ENCODE data around the gene CHN1. TPM values are rescaled to one million over a fixed set of nuclear protein-coding genes. Genes with fewer than 3 reads are reported as not detected.

The CHN1 gene
- polyA plus RNA-seq, 1 donor (not counting 4 experiments of a cell fraction or from before 2014, with no cell fraction given) = 2.3 TPM

DNA sequence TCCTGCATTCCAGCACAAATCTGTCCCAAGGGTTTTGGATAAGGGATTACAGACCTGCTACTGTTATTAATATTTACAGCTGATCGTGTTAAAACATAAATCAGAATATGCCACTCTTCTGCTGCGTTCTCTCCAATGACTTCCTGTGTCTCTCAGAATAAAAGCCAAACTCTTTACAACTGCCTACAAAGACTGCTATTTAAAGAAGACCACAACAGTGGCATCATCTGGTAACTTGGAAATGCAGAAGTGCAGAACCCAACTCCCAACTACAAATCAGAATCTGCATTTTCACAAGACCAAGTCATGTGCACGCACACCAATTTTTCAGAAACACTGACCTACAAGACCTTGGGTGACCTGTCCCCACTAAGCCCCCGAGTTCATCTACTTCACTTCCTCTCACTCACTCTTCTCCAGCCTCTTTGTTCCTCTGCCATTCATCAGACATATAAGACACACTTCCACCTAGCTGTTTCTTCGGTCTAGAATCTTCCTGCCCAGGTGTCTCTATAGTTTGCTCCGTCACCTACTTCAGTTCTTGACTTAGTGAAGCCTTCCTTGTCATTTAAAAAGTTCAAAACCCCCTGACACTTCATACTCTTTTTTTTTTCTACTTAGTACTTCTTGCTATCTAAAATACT is 36.0 kb downstream of the CHN1 start:
- H2AFZ ChIP-seq (ENCODE audit: control insufficient read depth, low read length) = no peak overlapping the region
- no peaks in the 10 kb centered on the region for H3K9me1 ChIP-seq (ENCODE audit: control insufficient read depth, extremely low read depth, insufficient read depth, low read length)
- no peaks in the 10 kb centered on the region for H3K79me2 ChIP-seq (ENCODE audit: control insufficient read depth, insufficient read depth, low read length)
- H3K9me3 ChIP-seq (ENCODE audit: control insufficient read depth, low read depth, low read length) = no peaks in the 10 kb centered on the region
- H3K27me3 ChIP-seq (ENCODE audit: control insufficient read depth, extremely low read depth, insufficient read depth, low read length) = no peaks in the 10 kb centered on the region
- H3K9ac ChIP-seq (ENCODE audit: control insufficient read depth, extremely low read depth, insufficient read depth, low read length) = no peak overlapping the region
- H3K27ac ChIP-seq (ENCODE audit: control insufficient read depth, insufficient read depth, low read length) = no peak overlapping the region
- H4K20me1 ChIP-seq (ENCODE audit: control insufficient read depth, extremely low read depth, insufficient read depth, low read length) = no peaks in the 10 kb centered on the region
- dilution Hi-C loops (cut with MboI; ENCODE audit: extremely low pct_ligation_motif_present, low sequenced_read_pairs) = loop anchor here (25.0 kb wide), 1 partner anchor 207 kb away; the partner anchor contains the start of gene CHRNA1
- DNase-seq (ENCODE audit: low read depth, low spot score) (no peak), FAIRE-seq (no peak)
- TF ChIP-seq, protein P1, sequence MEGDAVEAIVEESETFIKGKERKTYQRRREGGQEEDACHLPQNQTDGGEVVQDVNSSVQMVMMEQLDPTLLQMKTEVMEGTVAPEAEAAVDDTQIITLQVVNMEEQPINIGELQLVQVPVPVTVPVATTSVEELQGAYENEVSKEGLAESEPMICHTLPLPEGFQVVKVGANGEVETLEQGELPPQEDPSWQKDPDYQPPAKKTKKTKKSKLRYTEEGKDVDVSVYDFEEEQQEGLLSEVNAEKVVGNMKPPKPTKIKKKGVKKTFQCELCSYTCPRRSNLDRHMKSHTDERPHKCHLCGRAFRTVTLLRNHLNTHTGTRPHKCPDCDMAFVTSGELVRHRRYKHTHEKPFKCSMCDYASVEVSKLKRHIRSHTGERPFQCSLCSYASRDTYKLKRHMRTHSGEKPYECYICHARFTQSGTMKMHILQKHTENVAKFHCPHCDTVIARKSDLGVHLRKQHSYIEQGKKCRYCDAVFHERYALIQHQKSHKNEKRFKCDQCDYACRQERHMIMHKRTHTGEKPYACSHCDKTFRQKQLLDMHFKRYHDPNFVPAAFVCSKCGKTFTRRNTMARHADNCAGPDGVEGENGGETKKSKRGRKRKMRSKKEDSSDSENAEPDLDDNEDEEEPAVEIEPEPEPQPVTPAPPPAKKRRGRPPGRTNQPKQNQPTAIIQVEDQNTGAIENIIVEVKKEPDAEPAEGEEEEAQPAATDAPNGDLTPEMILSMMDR (optimal IDR thresholded peaks at IDR 0.05 in 1 of 3, IDR thresholded peaks at IDR 0.05 in 1 of 3, conservative IDR thresholded peaks at IDR 0.05 in 1 of 3; ENCODE audit: extremely low read depth in 1 of 3, insufficient read depth in 2 of 3, low read length in 3 of 3) = no peak
- TF ChIP-seq EZH2 (IDR thresholded peaks at IDR 0.05; ENCODE audit: low read length) = no peak
- no peaks in the 10 kb centered on the region for H3K36me3 ChIP-seq (ENCODE audit: control insufficient read depth in 2 of 2, extremely low read depth in 1 of 2, insufficient read depth in 2 of 2, low read length in 2 of 2)
- no peak overlapping the region for H3K4me2 ChIP-seq (ENCODE audit: control insufficient read depth, extremely low read depth, insufficient read depth, low read depth, low read length)
- peaks cover 23% of the 10 kb centered on the region for H3K4me1 ChIP-seq (ENCODE audit: control insufficient read depth, extremely low read depth, insufficient read depth, low read length)
- no peak overlapping the region for H3K4me3 ChIP-seq (ENCODE audit: control insufficient read depth in 2 of 3, extremely low read depth in 1 of 3, insufficient read depth in 2 of 3, low read depth in 1 of 3, low read length in 3 of 3)

DNA sequence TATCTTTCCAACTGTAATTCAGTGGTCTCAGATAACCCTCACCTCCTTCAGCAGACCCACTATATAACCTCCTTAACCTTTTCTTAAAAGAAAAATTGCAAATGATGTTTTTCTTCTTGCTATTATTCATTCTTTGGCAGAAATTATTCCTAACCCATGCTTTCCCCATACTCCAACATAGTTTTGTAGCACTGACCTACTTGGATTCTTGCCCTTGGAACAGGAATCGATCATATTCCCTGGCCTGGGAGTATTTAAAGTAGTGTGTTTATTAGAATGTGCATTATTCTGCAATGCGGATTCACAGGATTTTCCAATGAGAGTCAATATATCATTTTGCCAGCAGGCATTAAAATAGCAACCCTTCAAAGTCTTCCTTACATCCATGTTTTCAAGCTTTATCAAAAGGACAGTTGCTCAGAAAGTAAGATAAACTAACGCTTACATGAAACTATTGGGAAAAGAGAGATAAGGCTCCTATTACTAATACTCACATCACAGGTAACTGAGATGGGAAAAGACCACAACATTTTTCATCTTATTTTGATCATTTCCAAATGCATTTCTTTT is 37.4 kb downstream of the CHN1 start:
- Histone ChIP-seq H3K4me3 (ENCODE audit: control insufficient read depth in 2 of 3, extremely low read depth in 1 of 3, insufficient read depth in 2 of 3, low read depth in 1 of 3, low read length in 3 of 3) (no peak overlapping the region), H3K27ac (ENCODE audit: control insufficient read depth, insufficient read depth, low read length) (no peak overlapping the region), H3K4me2 (ENCODE audit: control insufficient read depth, extremely low read depth, insufficient read depth, low read depth, low read length) (no peak overlapping the region), H3K36me3 (ENCODE audit: control insufficient read depth in 2 of 2, extremely low read depth in 1 of 2, insufficient read depth in 2 of 2, low read length in 2 of 2) (no peaks in the 10 kb centered on the region), H3K4me1 (ENCODE audit: control insufficient read depth, extremely low read depth, insufficient read depth, low read length) (peaks cover 15% of the 10 kb centered on the region), H3K79me2 (ENCODE audit: control insufficient read depth, insufficient read depth, low read length) (no peaks in the 10 kb centered on the region), H3K27me3 (ENCODE audit: control insufficient read depth, extremely low read depth, insufficient read depth, low read length) (no peaks in the 10 kb centered on the region), H3K9ac (ENCODE audit: control insufficient read depth, extremely low read depth, insufficient read depth, low read length) (no peak overlapping the region), H4K20me1 (ENCODE audit: control insufficient read depth, extremely low read depth, insufficient read depth, low read length) (no peaks in the 10 kb centered on the region), H3K9me1 (ENCODE audit: control insufficient read depth, extremely low read depth, insufficient read depth, low read length) (no peaks in the 10 kb centered on the region), H2AFZ (ENCODE audit: control insufficient read depth, low read length) (no peak overlapping the region), H3K9me3 (ENCODE audit: control insufficient read depth, low read depth, low read length) (no peaks in the 10 kb centered on the region)
- no peak for TF ChIP-seq EZH2 (IDR thresholded peaks at IDR 0.05; ENCODE audit: low read length)
- TF ChIP-seq, protein P1 (optimal IDR thresholded peaks at IDR 0.05 in 1 of 3, IDR thresholded peaks at IDR 0.05 in 1 of 3, conservative IDR thresholded peaks at IDR 0.05 in 1 of 3; ENCODE audit: extremely low read depth in 1 of 3, insufficient read depth in 2 of 3, low read length in 3 of 3) = no peak
- dilution Hi-C loops (cut with MboI; ENCODE audit: extremely low pct_ligation_motif_present, low sequenced_read_pairs) = loop anchor here (25.0 kb wide), 1 partner anchor 205 kb away; the partner anchor contains the start of gene CHRNA1
- DNase-seq (ENCODE audit: low read depth, low spot score) = no peak
- peak; percentile 39 for FAIRE-seq
